Endothelial cell of umbilical vein (primary cell): ENCODE data around the gene RIT2. TPM values are rescaled to one million over a fixed set of nuclear protein-coding genes. Genes with fewer than 3 reads are reported as not detected.

Experiments
- BruUV-seq: library from RNA; stranded (reverse); fragments of 400-500 nt; replicated peaks from 2 replicates; lab custom pipeline; 2021; lab: Mats Ljungman, UMichigan
- CTCF ChIA-PET: fragments of 300-600, 350-600 bp; sonication (Branson Sonifier 250); formaldehyde crosslinking; loops from one replicate; lab custom pipeline; 2021; ENCODE audit warnings: antibody characterized with exemption, inconsistent platforms; lab: Charles Lee
- POLR2A ChIA-PET: fragments of 300-600, 350-600 bp; sonication (Branson Sonifier 250); formaldehyde crosslinking; loops from one replicate; lab custom pipeline; 2021; ENCODE audit warnings: antibody characterized with exemption, inconsistent platforms; lab: Charles Lee
- DNase-seq: peaks from one replicate; pipeline ENCODE4 v3.0.0-alpha.2; 2011; ENCODE audit warnings: low read depth, low spot score
- FAIRE-seq: peaks from 2 replicates; lab custom pipeline; 2011; peaks lifted over from hg19 to GRCh38; lab: Jason Lieb, UNC
- H2AFZ ChIP-seq: 2 replicates; pipeline ENCODE4 v1.6.0; 2012; ENCODE audit warnings: low read depth, low read length, control low read depth, inconsistent platforms
- H3K27ac ChIP-seq: 2 replicates; pipeline ENCODE4 v1.5.1; 2011; ENCODE audit warnings: low read depth, mild to moderate bottlenecking, control low read depth, low read length, moderate library complexity; ENCODE audit not compliant: insufficient read depth
- H3K27me3 ChIP-seq, 2 experiments: 2 replicates each; pipeline versions ENCODE4 v1.6.0 to v1.6.1; 2011; ENCODE audit warnings: low read length in 2 of 2, mixed read lengths in 1 of 2; ENCODE audit not compliant: control insufficient read depth in 2 of 2, insufficient read depth in 2 of 2
- H3K36me3 ChIP-seq, 2 experiments: 2 replicates in 1 of 2; 3 replicates in 1 of 2; pipeline ENCODE4 v1.5.1; 2011; ENCODE audit warnings: low read length in 2 of 2, mild to moderate bottlenecking in 1 of 2, moderate library complexity in 1 of 2; ENCODE audit not compliant: control insufficient read depth in 2 of 2, insufficient read depth in 2 of 2; ENCODE audit errors: extremely low read depth in 1 of 2
- H3K4me1 ChIP-seq: 3 replicates; pipeline ENCODE4 v1.5.1; 2011; ENCODE audit warnings: mild to moderate bottlenecking, low read length; ENCODE audit not compliant: control insufficient read depth, insufficient read depth; ENCODE audit errors: extremely low read depth
- H3K4me2 ChIP-seq: 2 replicates; pipeline ENCODE4 v1.6.1; 2011; ENCODE audit warnings: low read length, control low read depth, mixed read lengths; ENCODE audit not compliant: insufficient read depth
- H3K4me3 ChIP-seq, 3 experiments: fragments of 200-600 bp in 1 of 3; sonication (generic), shearing (Covaris generic) in 1 of 3; replicated peaks in 1 of 3; 2 replicates each; pipeline ENCODE4 v1.5.1; 2011 to 2016; ENCODE audit warnings: control low read depth in 3 of 3, low read length in 3 of 3, mild to moderate bottlenecking in 2 of 3, inconsistent platforms in 1 of 3, low read depth in 1 of 3, moderate library complexity in 1 of 3; ENCODE audit not compliant: insufficient read depth in 1 of 3
- H3K79me2 ChIP-seq: 2 replicates; pipeline ENCODE4 v1.6.0; 2012; ENCODE audit warnings: low read length, inconsistent platforms; ENCODE audit not compliant: control insufficient read depth, insufficient read depth
- H3K9ac ChIP-seq: replicated peaks from 2 replicates; pipeline ENCODE3; 2011; ENCODE audit warnings: low read length, control low read depth; ENCODE audit not compliant: insufficient read depth; ENCODE audit errors: extremely low read depth
- H3K9me1 ChIP-seq: replicated peaks from 3 replicates; pipeline ENCODE4 v1.6.0; 2011; ENCODE audit warnings: mild to moderate bottlenecking, low read length; ENCODE audit not compliant: control insufficient read depth, insufficient read depth; ENCODE audit errors: extremely low read depth
- H3K9me3 ChIP-seq: replicated peaks from 2 replicates; pipeline ENCODE4 v1.5.1; 2012; ENCODE audit warnings: low read length, inconsistent platforms; ENCODE audit not compliant: control insufficient read depth, insufficient read depth
- H4K20me1 ChIP-seq: replicated peaks from 2 replicates; pipeline ENCODE3; 2011; ENCODE audit warnings: mild to moderate bottlenecking, low read length; ENCODE audit not compliant: control insufficient read depth, insufficient read depth; ENCODE audit errors: extremely low read depth
- EZH2 ChIP-seq: IDR thresholded peaks from 2 replicates; pipeline ENCODE4 v1.6.1; 2012; ENCODE audit warnings: borderline replicate concordance, low read depth, mild to moderate bottlenecking, moderate library complexity, low read length, inconsistent platforms; ENCODE audit not compliant: severe bottlenecking
- GATA2 ChIP-seq: IDR thresholded peaks from 2 replicates; pipeline ENCODE4 v1.7.0; 2011; ENCODE audit warnings: low read depth, mild to moderate bottlenecking, moderate library complexity, mixed read lengths, low read length; ENCODE audit not compliant: insufficient read length, insufficient read depth
- JUN ChIP-seq: IDR thresholded peaks from 2 replicates; pipeline ENCODE4 v1.6.1; 2011; ENCODE audit warnings: borderline replicate concordance, low read depth; ENCODE audit not compliant: insufficient read length, insufficient read depth
- MAX ChIP-seq: IDR thresholded peaks from 2 replicates; pipeline ENCODE4 v1.6.1; 2011; ENCODE audit not compliant: insufficient read depth, insufficient read length
- POLR2A ChIP-seq: IDR thresholded peaks from 2 replicates; pipeline ENCODE4 v1.6.1; 2012; ENCODE audit warnings: low read depth, mild to moderate bottlenecking, control low read depth, low read length
- POLR2AphosphoS5 ChIP-seq: IDR thresholded peaks from 2 replicates; pipeline ENCODE4 v1.6.1; 2012; ENCODE audit warnings: low read depth, mild to moderate bottlenecking, control low read depth, low read length, moderate library complexity; ENCODE audit not compliant: insufficient read depth
- dilution Hi-C: fragments of 300-500 bp; cut with MboI; formaldehyde crosslinking; loops from one replicate; pipeline ENCODE4 v1.15.0; 2019; ENCODE audit warnings: low sequenced_read_pairs; ENCODE audit not compliant: extremely low pct_ligation_motif_present
- intact Hi-C: fragments of 100-400 bp; cut with micrococcal nuclease; formaldehyde crosslinking; loops from one replicate; pipeline ENCODE4 v1.10.0; 2022
- polyA plus RNA-seq, 4 experiments: library from polyadenylated mRNA; depleted of rRNA in 3 of 4; stranded (reverse) in 3 of 4; unstranded in 1 of 4; fragments of >200 nt; gene quantifications; 2 replicates each; pipeline versions ENCODE4 v1.2.1 to v1.2.3, GENCODE V29; 2011 to 2012; ENCODE audit warnings: missing spikeins in 1 of 4
- total RNA-seq: library from RNA; stranded (reverse); gene quantifications from 2 replicates; pipeline ENCODE4 v1.2.3, GENCODE V29; 2021
- TF ChIP-seq, protein P1 (sequence below), 2 donors: IDR thresholded peaks; 1 replicate in 1 of 2; 2 replicates in 1 of 2; pipeline ENCODE4 v1.5.1; 2011; ENCODE audit warnings: low read length in 2 of 2, mild to moderate bottlenecking in 2 of 2, moderate library complexity in 2 of 2, control low read depth in 1 of 2, inconsistent platforms in 1 of 2, low read depth in 1 of 2; ENCODE audit not compliant: insufficient read depth in 1 of 2; ENCODE audit errors: extremely low read depth in 1 of 2

RIT2 gene
- total and polyA plus RNA-seq, 2 donors (not counting 3 experiments of a cell fraction or from before 2014, with no cell fraction given) = not detected

GRCh38 chr18:42929181-42929580 lies 186.3 kb downstream of the RIT2 start:
- no peak for TF ChIP-seq MAX
- TF ChIP-seq EZH2 = no peak
- TF ChIP-seq JUN = no peak
- TF ChIP-seq, protein P1, sequence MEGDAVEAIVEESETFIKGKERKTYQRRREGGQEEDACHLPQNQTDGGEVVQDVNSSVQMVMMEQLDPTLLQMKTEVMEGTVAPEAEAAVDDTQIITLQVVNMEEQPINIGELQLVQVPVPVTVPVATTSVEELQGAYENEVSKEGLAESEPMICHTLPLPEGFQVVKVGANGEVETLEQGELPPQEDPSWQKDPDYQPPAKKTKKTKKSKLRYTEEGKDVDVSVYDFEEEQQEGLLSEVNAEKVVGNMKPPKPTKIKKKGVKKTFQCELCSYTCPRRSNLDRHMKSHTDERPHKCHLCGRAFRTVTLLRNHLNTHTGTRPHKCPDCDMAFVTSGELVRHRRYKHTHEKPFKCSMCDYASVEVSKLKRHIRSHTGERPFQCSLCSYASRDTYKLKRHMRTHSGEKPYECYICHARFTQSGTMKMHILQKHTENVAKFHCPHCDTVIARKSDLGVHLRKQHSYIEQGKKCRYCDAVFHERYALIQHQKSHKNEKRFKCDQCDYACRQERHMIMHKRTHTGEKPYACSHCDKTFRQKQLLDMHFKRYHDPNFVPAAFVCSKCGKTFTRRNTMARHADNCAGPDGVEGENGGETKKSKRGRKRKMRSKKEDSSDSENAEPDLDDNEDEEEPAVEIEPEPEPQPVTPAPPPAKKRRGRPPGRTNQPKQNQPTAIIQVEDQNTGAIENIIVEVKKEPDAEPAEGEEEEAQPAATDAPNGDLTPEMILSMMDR (IDR thresholded peaks at IDR 0.05; ENCODE audit: extremely low read depth in 1 of 2, insufficient read depth in 1 of 2, low read depth in 1 of 2, low read length in 2 of 2) = no peak
- TF ChIP-seq POLR2AphosphoS5 = no peak
- no peak for TF ChIP-seq GATA2
- TF ChIP-seq POLR2A = no peak
- BruUV-seq = no TSS peak
- ChIA-PET CTCF (no interaction called here), POLR2A (no interaction called here)
- no peaks in the 10 kb centered on the region for H4K20me1 ChIP-seq
- H3K4me3 ChIP-seq = no peak overlapping the region
- no peak overlapping the region for H3K27ac ChIP-seq
- no peak for DNase-seq
- H3K4me1 ChIP-seq = peaks cover 34% of the 10 kb centered on the region
- dilution Hi-C loops (no loop called here), intact Hi-C loops (no loop called here)
- H2AFZ ChIP-seq = no peak overlapping the region
- no peaks in the 10 kb centered on the region for H3K9me3 ChIP-seq
- no peaks in the 10 kb centered on the region for H3K79me2 ChIP-seq
- no peaks in the 10 kb centered on the region for H3K9me1 ChIP-seq
- no peaks in the 10 kb centered on the region for H3K36me3 ChIP-seq
- no peak for FAIRE-seq
- no peaks in the 10 kb centered on the region for H3K27me3 ChIP-seq
- no peak overlapping the region for H3K4me2 ChIP-seq
- no peak overlapping the region for H3K9ac ChIP-seq
